Neural cell (in vitro differentiated cells): ENCODE results near the gene FBXO7. TPM values are rescaled to one million over a fixed set of nuclear protein-coding genes. Genes with fewer than 3 reads are reported as not detected.

Source experiments
- H2AFZ ChIP-seq: fragments of 200-600, 300-800 bp; sonication (generic), shearing (Covaris generic); 2 replicates; pipeline ENCODE4 v1.6.0; 2014; ENCODE audit warnings: low read depth, mild to moderate bottlenecking, antibody characterized with exemption, low read length, moderate library complexity
- H3F3A ChIP-seq: fragments of 200-600 bp; shearing (Covaris generic); 2 replicates; pipeline ENCODE4 v1.6.1; 2016; ENCODE audit warnings: mild to moderate bottlenecking, moderate library complexity, mixed read lengths, antibody characterized with exemption, low read length; ENCODE audit not compliant: insufficient read depth, poor library complexity, severe bottlenecking
- H3K27ac ChIP-seq: fragments of 200-600, 300-800 bp; sonication (generic), shearing (Covaris generic); 2 replicates; pipeline ENCODE4 v1.5.1; 2014; ENCODE audit warnings: mild to moderate bottlenecking, low read length, moderate library complexity
- H3K27me3 ChIP-seq: fragments of 300-800, 200-600 bp; sonication (generic), shearing (Covaris generic); 2 replicates; pipeline ENCODE4 v1.6.0; 2014; ENCODE audit warnings: mild to moderate bottlenecking, low read depth, low read length, moderate library complexity; ENCODE audit not compliant: insufficient read depth
- H3K36me3 ChIP-seq: fragments of 300-800, 200-600 bp; sonication (generic), shearing (Covaris generic); 2 replicates; pipeline ENCODE4 v1.5.1; 2014; ENCODE audit warnings: mild to moderate bottlenecking, antibody characterized with exemption, low read length, moderate library complexity; ENCODE audit not compliant: insufficient read depth
- H3K4me2 ChIP-seq: fragments of 300-800, 200-600 bp; sonication (generic), shearing (Covaris generic); 2 replicates; pipeline ENCODE4 v1.6.0; 2014; ENCODE audit warnings: mild to moderate bottlenecking, low read length
- H3K4me3 ChIP-seq: fragments of 300-800, 200-600 bp; sonication (generic), shearing (Covaris generic); 2 replicates; pipeline ENCODE4 v1.5.1; 2014; ENCODE audit warnings: mild to moderate bottlenecking, low read length, moderate library complexity
- H3K79me2 ChIP-seq: fragments of 200-600 bp; shearing (Covaris generic); replicated peaks from 2 replicates; pipeline ENCODE4 v1.6.0; 2014; ENCODE audit warnings: mild to moderate bottlenecking, low read length, moderate library complexity; ENCODE audit not compliant: insufficient read depth
- H3K9ac ChIP-seq: fragments of 300-800, 200-600 bp; sonication (generic), shearing (Covaris generic); 2 replicates; pipeline ENCODE4 v1.6.1; 2016; ENCODE audit warnings: mild to moderate bottlenecking, low read length, mixed read lengths
- H3K9me2 ChIP-seq: fragments of 200-600 bp; shearing (Covaris generic); 2 replicates; pipeline ENCODE4 v1.6.1; 2016; ENCODE audit warnings: mild to moderate bottlenecking, low read length, mixed read lengths; ENCODE audit not compliant: insufficient read depth
- H3K9me3 ChIP-seq: fragments of 200-600, 300-800 bp; sonication (generic), shearing (Covaris generic); 2 replicates; pipeline ENCODE4 v1.6.1; 2016; ENCODE audit warnings: mild to moderate bottlenecking, mixed run types, low read length, moderate library complexity, mixed read lengths
- H4K20me1 ChIP-seq: fragments of 200-600 bp; shearing (Covaris generic); 2 replicates; pipeline ENCODE4 v1.6.1; 2016; ENCODE audit warnings: mild to moderate bottlenecking, mixed run types; ENCODE audit not compliant: insufficient read depth
- EP300 ChIP-seq: fragments of 450-650 bp; conservative IDR thresholded peaks from 2 replicates; pipeline ENCODE4 v1.6.1; 2014; ENCODE audit warnings: antibody characterized with exemption, mild to moderate bottlenecking, moderate library complexity; ENCODE audit not compliant: poor library complexity, severe bottlenecking
- EZH2 ChIP-seq: fragments of 200-600, 300-800 bp; shearing (Covaris generic), sonication (generic); IDR thresholded peaks from 2 replicates; pipeline ENCODE4 v1.6.1; 2014; ENCODE audit warnings: antibody characterized with exemption, low read length, borderline replicate concordance, mild to moderate bottlenecking; ENCODE audit not compliant: insufficient read depth, poor library complexity, severe bottlenecking
- MXI1 ChIP-seq: fragments of 450-650 bp; conservative IDR thresholded peaks from 2 replicates; pipeline ENCODE4 v1.6.1; 2014; ENCODE audit warnings: antibody characterized with exemption, mild to moderate bottlenecking; ENCODE audit not compliant: poor library complexity, severe bottlenecking
- POLR2AphosphoS5 ChIP-seq: IDR thresholded peaks from 2 replicates; pipeline ENCODE4 v1.6.1; 2012
- RAD21 ChIP-seq: fragments of 450-650 bp; conservative IDR thresholded peaks from 2 replicates; pipeline ENCODE4 v1.6.1; 2014; ENCODE audit warnings: antibody characterized with exemption, mild to moderate bottlenecking, moderate library complexity
- SMC3 ChIP-seq: fragments of 450-650 bp; conservative IDR thresholded peaks from 2 replicates; pipeline ENCODE4 v1.6.1; 2014; ENCODE audit warnings: antibody characterized with exemption, mild to moderate bottlenecking, moderate library complexity; ENCODE audit not compliant: poor library complexity
- TAF1 ChIP-seq: IDR thresholded peaks from 2 replicates; pipeline ENCODE4 v1.6.1; 2012; ENCODE audit warnings: low read depth
- polyA plus RNA-seq: library from polyadenylated mRNA; depleted of rRNA; stranded (reverse); fragments of >200 nt; gene quantifications from 2 replicates; pipeline ENCODE4 v1.2.3, GENCODE V29; 2014
- TF ChIP-seq, protein P1 (sequence below): fragments of 450-650 bp; IDR thresholded peaks from 2 replicates; pipeline ENCODE4 v1.5.1; 2014; ENCODE audit warnings: antibody characterized with exemption, mild to moderate bottlenecking, moderate library complexity; ENCODE audit not compliant: poor library complexity, severe bottlenecking
- TF ChIP-seq, protein P2 (sequence below): IDR thresholded peaks from 2 replicates; pipeline ENCODE4 v1.6.1; 2012; ENCODE audit warnings: borderline replicate concordance

Gene FBXO7
- polyA plus RNA-seq, 1 donor from 2014 or later: 51.2 TPM

DNA sequence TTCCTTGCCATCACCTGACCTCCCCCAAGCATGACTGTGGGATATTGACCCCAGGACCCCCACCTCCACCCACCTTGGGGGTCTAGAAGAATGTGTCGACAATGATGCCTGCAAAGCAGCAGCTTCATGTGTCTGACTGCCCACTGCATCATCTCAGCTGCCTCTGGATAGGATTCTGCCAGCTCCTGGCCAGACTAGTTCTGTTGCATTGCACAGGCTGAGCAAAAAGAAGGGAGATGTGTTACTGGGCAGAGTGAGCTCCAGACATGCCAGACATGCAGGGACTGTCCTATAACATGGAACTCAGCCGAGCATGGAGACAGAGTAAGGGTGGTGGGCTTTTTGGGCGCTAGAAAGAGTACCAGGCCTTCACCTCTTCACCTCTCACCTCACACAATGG is 36.7 kb downstream of the FBXO7 start:
- Histone ChIP-seq H3F3A (no peaks in the 10 kb centered on the region), H3K27me3 (no peaks in the 10 kb centered on the region), H2AFZ (no peak overlapping the region), H3K9me2 (no peaks in the 10 kb centered on the region), H4K20me1 (no peaks in the 10 kb centered on the region), H3K36me3 (no peaks in the 10 kb centered on the region), H3K27ac (no peak overlapping the region), H3K4me2 (no peak overlapping the region), H3K4me3 (no peak overlapping the region), H3K9me3 (no peaks in the 10 kb centered on the region), H3K79me2 (no peaks in the 10 kb centered on the region), H3K9ac (no peak overlapping the region)
- TF ChIP-seq, protein P1, sequence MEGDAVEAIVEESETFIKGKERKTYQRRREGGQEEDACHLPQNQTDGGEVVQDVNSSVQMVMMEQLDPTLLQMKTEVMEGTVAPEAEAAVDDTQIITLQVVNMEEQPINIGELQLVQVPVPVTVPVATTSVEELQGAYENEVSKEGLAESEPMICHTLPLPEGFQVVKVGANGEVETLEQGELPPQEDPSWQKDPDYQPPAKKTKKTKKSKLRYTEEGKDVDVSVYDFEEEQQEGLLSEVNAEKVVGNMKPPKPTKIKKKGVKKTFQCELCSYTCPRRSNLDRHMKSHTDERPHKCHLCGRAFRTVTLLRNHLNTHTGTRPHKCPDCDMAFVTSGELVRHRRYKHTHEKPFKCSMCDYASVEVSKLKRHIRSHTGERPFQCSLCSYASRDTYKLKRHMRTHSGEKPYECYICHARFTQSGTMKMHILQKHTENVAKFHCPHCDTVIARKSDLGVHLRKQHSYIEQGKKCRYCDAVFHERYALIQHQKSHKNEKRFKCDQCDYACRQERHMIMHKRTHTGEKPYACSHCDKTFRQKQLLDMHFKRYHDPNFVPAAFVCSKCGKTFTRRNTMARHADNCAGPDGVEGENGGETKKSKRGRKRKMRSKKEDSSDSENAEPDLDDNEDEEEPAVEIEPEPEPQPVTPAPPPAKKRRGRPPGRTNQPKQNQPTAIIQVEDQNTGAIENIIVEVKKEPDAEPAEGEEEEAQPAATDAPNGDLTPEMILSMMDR: no peak
- TF ChIP-seq TAF1: no peak

DNA sequence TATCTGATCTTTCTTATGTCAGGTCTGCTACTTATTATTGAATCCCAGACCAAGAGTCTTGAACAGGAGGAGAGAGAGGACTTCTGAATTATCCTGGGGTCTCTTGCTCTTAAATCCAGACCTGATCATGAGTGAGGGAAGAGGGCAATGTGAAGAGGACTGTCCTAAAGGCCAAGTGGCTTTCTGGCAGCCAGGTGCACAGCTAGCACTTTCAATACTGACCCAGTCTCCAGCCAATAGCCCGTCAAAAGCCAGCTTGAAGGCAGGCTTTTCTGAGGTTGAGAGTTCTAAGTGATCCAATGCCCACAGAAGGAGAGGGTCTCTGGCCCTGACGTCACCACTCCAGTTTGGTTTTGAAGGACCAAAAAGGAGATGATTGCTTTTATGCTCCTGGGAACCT is 37.2 kb downstream of the FBXO7 start:
- no peak overlapping the region for H3K27ac ChIP-seq
- H3K9me3 ChIP-seq: no peaks in the 10 kb centered on the region
- no peak overlapping the region for H3K4me3 ChIP-seq
- TF ChIP-seq, protein P1: no peak
- TF ChIP-seq SMC3: no peak
- TF ChIP-seq TAF1: no peak
- TF ChIP-seq MXI1: no peak
- TF ChIP-seq POLR2AphosphoS5: no peak
- TF ChIP-seq, protein P2, sequence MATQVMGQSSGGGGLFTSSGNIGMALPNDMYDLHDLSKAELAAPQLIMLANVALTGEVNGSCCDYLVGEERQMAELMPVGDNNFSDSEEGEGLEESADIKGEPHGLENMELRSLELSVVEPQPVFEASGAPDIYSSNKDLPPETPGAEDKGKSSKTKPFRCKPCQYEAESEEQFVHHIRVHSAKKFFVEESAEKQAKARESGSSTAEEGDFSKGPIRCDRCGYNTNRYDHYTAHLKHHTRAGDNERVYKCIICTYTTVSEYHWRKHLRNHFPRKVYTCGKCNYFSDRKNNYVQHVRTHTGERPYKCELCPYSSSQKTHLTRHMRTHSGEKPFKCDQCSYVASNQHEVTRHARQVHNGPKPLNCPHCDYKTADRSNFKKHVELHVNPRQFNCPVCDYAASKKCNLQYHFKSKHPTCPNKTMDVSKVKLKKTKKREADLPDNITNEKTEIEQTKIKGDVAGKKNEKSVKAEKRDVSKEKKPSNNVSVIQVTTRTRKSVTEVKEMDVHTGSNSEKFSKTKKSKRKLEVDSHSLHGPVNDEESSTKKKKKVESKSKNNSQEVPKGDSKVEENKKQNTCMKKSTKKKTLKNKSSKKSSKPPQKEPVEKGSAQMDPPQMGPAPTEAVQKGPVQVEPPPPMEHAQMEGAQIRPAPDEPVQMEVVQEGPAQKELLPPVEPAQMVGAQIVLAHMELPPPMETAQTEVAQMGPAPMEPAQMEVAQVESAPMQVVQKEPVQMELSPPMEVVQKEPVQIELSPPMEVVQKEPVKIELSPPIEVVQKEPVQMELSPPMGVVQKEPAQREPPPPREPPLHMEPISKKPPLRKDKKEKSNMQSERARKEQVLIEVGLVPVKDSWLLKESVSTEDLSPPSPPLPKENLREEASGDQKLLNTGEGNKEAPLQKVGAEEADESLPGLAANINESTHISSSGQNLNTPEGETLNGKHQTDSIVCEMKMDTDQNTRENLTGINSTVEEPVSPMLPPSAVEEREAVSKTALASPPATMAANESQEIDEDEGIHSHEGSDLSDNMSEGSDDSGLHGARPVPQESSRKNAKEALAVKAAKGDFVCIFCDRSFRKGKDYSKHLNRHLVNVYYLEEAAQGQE: no peak
- no peak for TF ChIP-seq RAD21
- no peak for TF ChIP-seq EP300
- TF ChIP-seq EZH2: no peak
- H4K20me1 ChIP-seq: no peaks in the 10 kb centered on the region
- no peak overlapping the region for H2AFZ ChIP-seq
- H3K9me2 ChIP-seq: no peaks in the 10 kb centered on the region
- H3K79me2 ChIP-seq: no peaks in the 10 kb centered on the region
- no peak overlapping the region for H3K9ac ChIP-seq
- no peaks in the 10 kb centered on the region for H3K36me3 ChIP-seq
- H3K27me3 ChIP-seq: no peaks in the 10 kb centered on the region
- H3F3A ChIP-seq: no peaks in the 10 kb centered on the region
- no peak overlapping the region for H3K4me2 ChIP-seq
